Thymus (tissue), 11 donors: ENCODE measurements around the gene ADAMTS6. TPM values are rescaled to one million over a fixed set of nuclear protein-coding genes. Genes with fewer than 3 reads are reported as not detected.

ENCODE experiments used
- DNase-seq, 9 donors: peaks; one replicate each; pipeline ENCODE4 v3.0.0-alpha.2; 2013; ENCODE audit warnings: low spot score in 9 of 9, low read depth in 6 of 9, missing footprints in 1 of 9
- H3K27ac ChIP-seq, 2 donors: one replicate each; pipeline ENCODE4 v1.5.1; 2013; ENCODE audit warnings: control low read depth in 1 of 2, low read depth in 1 of 2, low read length in 1 of 2, mild to moderate bottlenecking in 1 of 2, moderate library complexity in 1 of 2
- H3K27me3 ChIP-seq, 2 donors: one replicate each; pipeline ENCODE4 v1.5.1; 2013; ENCODE audit warnings: low read length in 1 of 2; ENCODE audit not compliant: control insufficient read depth in 2 of 2, insufficient read depth in 1 of 2
- H3K36me3 ChIP-seq, 2 donors: one replicate each; pipeline ENCODE4 v1.5.1; 2013; ENCODE audit warnings: low read length in 1 of 2, mild to moderate bottlenecking in 1 of 2, moderate library complexity in 1 of 2; ENCODE audit not compliant: control insufficient read depth in 2 of 2, insufficient read depth in 2 of 2
- H3K4me1 ChIP-seq, 2 donors: one replicate each; pipeline ENCODE4 v1.5.1; 2013; ENCODE audit warnings: low read length in 2 of 2; ENCODE audit not compliant: control insufficient read depth in 2 of 2, insufficient read depth in 2 of 2
- H3K4me3 ChIP-seq, 2 donors: one replicate each; pipeline ENCODE4 v1.5.1; 2013; ENCODE audit warnings: low read length in 2 of 2, control low read depth in 1 of 2, mild to moderate bottlenecking in 1 of 2
- H3K9me3 ChIP-seq, 2 donors: one replicate each; pipeline ENCODE4 v1.5.1; 2013; ENCODE audit warnings: low read length in 1 of 2, mild to moderate bottlenecking in 1 of 2; ENCODE audit not compliant: control insufficient read depth in 2 of 2, insufficient read depth in 1 of 2
- WGBS: extraction: QIAGEN DNeasy Blood & Tissue Kit; methylation state at CpG from one replicate; pipeline ENCODE4 v1.1.7; 2013; 5-methylcytosine and 5-hydroxymethylcytosine counted together
- polyA plus RNA-seq: library from polyadenylated mRNA; stranded (reverse); fragments of 200-250 nt; gene quantifications from one replicate; pipeline ENCODE4 v1.2.3, GENCODE V29; 2013
- total RNA-seq: library from RNA; stranded (reverse); fragments of 120-200 nt; gene quantifications from one replicate; pipeline ENCODE4 v1.2.4, GENCODE V29; 2013
- donor health status: healthy.

The ADAMTS6 gene
- total and polyA plus RNA-seq, 2 donors: 1.2 to 11.5 TPM

GRCh38 chr5:65126542-65127069 lies 355.1 kb downstream of the ADAMTS6 start:
- H3K27me3 ChIP-seq: no peaks in the 10 kb centered on the region
- DNase-seq: no peak
- 91% methylated on average over 6 of the region's 6 CpGs for WGBS
- no peak overlapping the region for H3K27ac ChIP-seq
- H3K9me3 ChIP-seq: no peaks in the 10 kb centered on the region
- H3K36me3 ChIP-seq: no peaks in the 10 kb centered on the region
- no peaks in the 10 kb centered on the region for H3K4me1 ChIP-seq
- H3K4me3 ChIP-seq: no peak overlapping the region

GRCh38 chr5:65125591-65126541 lies 355.9 kb downstream of the ADAMTS6 start:
- no peaks in the 10 kb centered on the region for H3K36me3 ChIP-seq
- WGBS: 80% methylated on average over 16 of the region's 16 CpGs
- H3K4me3 ChIP-seq: no peak overlapping the region
- no peaks in the 10 kb centered on the region for H3K4me1 ChIP-seq
- DNase-seq: no peak
- H3K27me3 ChIP-seq: no peaks in the 10 kb centered on the region
- no peak overlapping the region for H3K27ac ChIP-seq
- H3K9me3 ChIP-seq: no peaks in the 10 kb centered on the region

GRCh38 chr5:65121880-65122436 lies 359.8 kb downstream of the ADAMTS6 start:
- H3K27ac ChIP-seq: no peak overlapping the region
- DNase-seq: no peak
- 98% methylated on average over 10 of the region's 10 CpGs for WGBS

GRCh38 chr5:65120371-65120967 lies 361.3 kb downstream of the ADAMTS6 start:
- WGBS: 85% methylated on average over 2 of the region's 2 CpGs
- DNase-seq: no peak
- Histone ChIP-seq H3K4me1 (no peaks in the 10 kb centered on the region), H3K27me3 (no peaks in the 10 kb centered on the region), H3K36me3 (no peaks in the 10 kb centered on the region), H3K27ac (no peak overlapping the region), H3K4me3 (no peak overlapping the region), H3K9me3 (no peaks in the 10 kb centered on the region)

More at GRCh38 chr5:65121880-65122436, 359.8 kb downstream of the ADAMTS6 start:
- no peaks in the 10 kb centered on the region for H3K36me3 ChIP-seq
- H3K4me3 ChIP-seq: no peak overlapping the region
- H3K9me3 ChIP-seq: no peaks in the 10 kb centered on the region
- H3K4me1 ChIP-seq: no peaks in the 10 kb centered on the region
- no peaks in the 10 kb centered on the region for H3K27me3 ChIP-seq

- H3K27me3 ChIP-seq: no peaks in the 10 kb centered on the region
- no peak overlapping the region for H3K4me3 ChIP-seq
- no peaks in the 10 kb centered on the region for H3K4me1 ChIP-seq
- no peak overlapping the region for H3K27ac ChIP-seq
- DNase-seq: no peak
- no peaks in the 10 kb centered on the region for H3K36me3 ChIP-seq
- no peaks in the 10 kb centered on the region for H3K9me3 ChIP-seq
- WGBS: 91% methylated on average over 2 of the region's 2 CpGs
Observed at GRCh38 chr5:65117525-65117924, 364.2 kb downstream of the ADAMTS6 start.

GRCh38 chr5:65113771-65114170 lies 367.9 kb downstream of the ADAMTS6 start:
- 92% methylated on average over 2 of the region's 2 CpGs for WGBS
- Histone ChIP-seq H3K9me3 (no peaks in the 10 kb centered on the region), H3K4me3 (no peak overlapping the region), H3K27me3 (no peaks in the 10 kb centered on the region), H3K4me1 (no peaks in the 10 kb centered on the region), H3K27ac (no peak overlapping the region), H3K36me3 (no peaks in the 10 kb centered on the region)
- no peak for DNase-seq

- WGBS: 95% methylated on average over 12 of the region's 12 CpGs
- no peaks in the 10 kb centered on the region for H3K4me1 ChIP-seq
Observed at GRCh38 chr5:65111961-65112658, 369.6 kb downstream of the ADAMTS6 start.

GRCh38 chr5:65108786-65109743 lies 372.7 kb downstream of the ADAMTS6 start:
- 78% methylated on average over 3 of the region's 3 CpGs for WGBS

More at GRCh38 chr5:65111961-65112658, 369.6 kb downstream of the ADAMTS6 start:
- no peak overlapping the region for H3K27ac ChIP-seq
- H3K36me3 ChIP-seq: no peaks in the 10 kb centered on the region
- H3K27me3 ChIP-seq: no peaks in the 10 kb centered on the region
- H3K9me3 ChIP-seq: no peaks in the 10 kb centered on the region
- H3K4me3 ChIP-seq: no peak overlapping the region
- DNase-seq: no peak

More at GRCh38 chr5:65108786-65109743, 372.7 kb downstream of the ADAMTS6 start:
- no peak overlapping the region for H3K4me3 ChIP-seq
- DNase-seq: no peak
- no peaks in the 10 kb centered on the region for H3K9me3 ChIP-seq
- peaks cover under 1 to 11% of the 10 kb centered on the region in 2 donors for H3K4me1 ChIP-seq
- no peaks in the 10 kb centered on the region for H3K27me3 ChIP-seq
- H3K27ac ChIP-seq: no peak overlapping the region
- no peaks in the 10 kb centered on the region for H3K36me3 ChIP-seq
